Effector memory CD8-positive, alpha-beta T cell (primary cell): ENCODE data around the gene TPBG.

Source experiments
- ATAC-seq: fragments of 150-1000 bp; cut with Tn5 transposase; replicated peaks from 2 replicates; pipeline ENCODE4 v1.10.0; 2021; ENCODE audit warnings: mild to moderate bottlenecking, moderate library complexity
- DNase-seq, 3 experiments: peaks; one replicate each; pipeline ENCODE4 v3.0.0; 2021
- H3K27ac Mint-ChIP-seq, 2 donors: one replicate each; pipeline ENCODE4 v1.8.0; 2022; ENCODE audit warnings: mild to moderate bottlenecking in 2 of 2, mixed read lengths in 2 of 2, moderate library complexity in 2 of 2
- H3K27me3 Mint-ChIP-seq, 2 donors: one replicate each; pipeline ENCODE4 v1.8.0; 2022; ENCODE audit warnings: mixed read lengths in 2 of 2
- H3K36me3 Mint-ChIP-seq: one replicate; pipeline ENCODE4 v1.8.0; 2022; ENCODE audit warnings: mild to moderate bottlenecking, moderate library complexity, mixed read lengths; ENCODE audit not compliant: insufficient read depth
- H3K4me1 Mint-ChIP-seq, 2 donors: one replicate each; pipeline ENCODE4 v1.8.0; 2022; ENCODE audit warnings: low read depth in 2 of 2, mixed read lengths in 2 of 2
- H3K4me3 Mint-ChIP-seq, 2 donors: one replicate each; pipeline ENCODE4 v1.8.0; 2022; ENCODE audit warnings: mild to moderate bottlenecking in 2 of 2, mixed read lengths in 2 of 2, moderate library complexity in 2 of 2
- H3K9me3 Mint-ChIP-seq, 2 donors: one replicate each; pipeline ENCODE4 v1.8.0; 2022; ENCODE audit warnings: mixed read lengths in 2 of 2
- total RNA-seq, 9 experiments: gene quantifications; one replicate each; lab custom pipeline; 2026; lab: John Stamatoyannopoulos, UW

The TPBG gene
- 0 to 5.4 (median 1.2) reads per million in 9 experiments for total RNA-seq

- ATAC-seq = peak; percentile 67
- H3K27me3 Mint-ChIP-seq = peaks cover 56 to 57% of the 10 kb centered on the region in 2 donors
- H3K4me1 Mint-ChIP-seq = peaks cover 20 to 21% of the 10 kb centered on the region in 2 donors
- peak within 1 kb of the TSS; percentile 84 to 88 for H3K4me3 Mint-ChIP-seq
- peak within 1 kb of the TSS in 1 of 2 donors; percentile 74 for H3K27ac Mint-ChIP-seq
- DNase-seq = peak in 1 of 3 experiments; percentile 6
- H3K36me3 Mint-ChIP-seq = no peaks in the 10 kb centered on the region
- H3K9me3 Mint-ChIP-seq = no peaks in the 10 kb centered on the region
Measured at GRCh38 chr6:82363428-82364086, at the start of gene TPBG. TSS of gene TPBG (plus strand) at chr6:82363817. CDS start at chr6:82364962, 1,145 bp downstream.

GRCh38 chr6:82322386-82322785 is 41.2 kb upstream of the TPBG start:
- DNase-seq (no peak), ATAC-seq (no peak)
- Mint-ChIP-seq H3K4me3 (no peak overlapping the region), H3K9me3 (no peaks in the 10 kb centered on the region), H3K27me3 (peaks cover under 1 to 7% of the 10 kb centered on the region in 2 donors), H3K36me3 (no peaks in the 10 kb centered on the region), H3K4me1 (no peaks in the 10 kb centered on the region), H3K27ac (no peak overlapping the region)

GRCh38 chr6:82329766-82330165 is 33.9 kb upstream of the TPBG start:
- no peak overlapping the region for H3K4me3 Mint-ChIP-seq
- H3K4me1 Mint-ChIP-seq = peaks cover 0 to 4% of the 10 kb centered on the region in 2 donors

GRCh38 chr6:82330171-82330804 is 33.3 kb upstream of the TPBG start:
- Mint-ChIP-seq H3K36me3 (no peaks in the 10 kb centered on the region), H3K9me3 (peaks cover 0 to 1% of the 10 kb centered on the region in 2 donors), H3K4me1 (peaks cover 0 to 4% of the 10 kb centered on the region in 2 donors), H3K4me3 (no peak overlapping the region), H3K27ac (no peak overlapping the region), H3K27me3 (peaks cover 45 to 46% of the 10 kb centered on the region in 2 donors)
- ATAC-seq = no peak
- no peak for DNase-seq

More at GRCh38 chr6:82329766-82330165, 33.9 kb upstream of the TPBG start:
- Mint-ChIP-seq H3K27ac (no peak overlapping the region), H3K27me3 (peaks cover 40 to 42% of the 10 kb centered on the region in 2 donors), H3K9me3 (peaks cover 0 to 1% of the 10 kb centered on the region in 2 donors), H3K36me3 (no peaks in the 10 kb centered on the region)
- no peak for ATAC-seq
- no peak for DNase-seq

GRCh38 chr6:82331031-82331773 is 32.4 kb upstream of the TPBG start:
- H3K27ac Mint-ChIP-seq = no peak overlapping the region
- ATAC-seq (no peak), DNase-seq (no peak)
- H3K4me1 Mint-ChIP-seq = peaks cover 0 to 4% of the 10 kb centered on the region in 2 donors
- H3K9me3 Mint-ChIP-seq = peaks cover 0 to 1% of the 10 kb centered on the region in 2 donors
- H3K36me3 Mint-ChIP-seq = no peaks in the 10 kb centered on the region
- peaks cover 45 to 50% of the 10 kb centered on the region in 2 donors for H3K27me3 Mint-ChIP-seq
- H3K4me3 Mint-ChIP-seq = no peak overlapping the region

GRCh38 chr6:82333781-82334180 is 29.8 kb upstream of the TPBG start:
- Mint-ChIP-seq H3K4me3 (no peak overlapping the region), H3K27ac (no peak overlapping the region), H3K36me3 (no peaks in the 10 kb centered on the region), H3K27me3 (peaks cover 45 to 50% of the 10 kb centered on the region in 2 donors), H3K9me3 (peaks cover 0 to 1% of the 10 kb centered on the region in 2 donors), H3K4me1 (peaks cover 0 to 4% of the 10 kb centered on the region in 2 donors)
- ATAC-seq (no peak), DNase-seq (no peak)

- ATAC-seq (no peak), DNase-seq (no peak)
- H3K9me3 Mint-ChIP-seq = peaks cover 1 to 11% of the 10 kb centered on the region in 2 donors
- no peaks in the 10 kb centered on the region for H3K36me3 Mint-ChIP-seq
- no peaks in the 10 kb centered on the region for H3K4me1 Mint-ChIP-seq
- H3K4me3 Mint-ChIP-seq = no peak overlapping the region
- peaks cover 20 to 21% of the 10 kb centered on the region in 2 donors for H3K27me3 Mint-ChIP-seq
- H3K27ac Mint-ChIP-seq = no peak overlapping the region
Measured at GRCh38 chr6:82337688-82338257, 25.8 kb upstream of the TPBG start.

- Mint-ChIP-seq H3K4me1 (no peaks in the 10 kb centered on the region), H3K27me3 (peaks cover 6 to 7% of the 10 kb centered on the region in 2 donors), H3K4me3 (no peak overlapping the region), H3K9me3 (no peaks in the 10 kb centered on the region), H3K36me3 (no peaks in the 10 kb centered on the region), H3K27ac (no peak overlapping the region)
- no peak for DNase-seq
- no peak for ATAC-seq
Measured at GRCh38 chr6:82348130-82348529, 15.5 kb upstream of the TPBG start.

- Mint-ChIP-seq H3K27ac (no peak overlapping the region), H3K36me3 (no peaks in the 10 kb centered on the region), H3K4me1 (no peaks in the 10 kb centered on the region), H3K9me3 (no peaks in the 10 kb centered on the region), H3K27me3 (peaks cover 7 to 8% of the 10 kb centered on the region in 2 donors), H3K4me3 (no peak overlapping the region)
- no peak for DNase-seq
- no peak for ATAC-seq
Measured at GRCh38 chr6:82353848-82354247, 9.8 kb upstream of the TPBG start.

- ATAC-seq = no peak
- no peaks in the 10 kb centered on the region for H3K36me3 Mint-ChIP-seq
Measured at GRCh38 chr6:82360552-82360951, 3.1 kb upstream of the TPBG start.

GRCh38 chr6:82361631-82362030 is 2.0 kb upstream of the TPBG start:
- H3K4me3 Mint-ChIP-seq = no peak overlapping the region
- H3K27ac Mint-ChIP-seq = no peak overlapping the region
- H3K36me3 Mint-ChIP-seq = no peaks in the 10 kb centered on the region
- ATAC-seq (no peak), DNase-seq (no peak)
- H3K4me1 Mint-ChIP-seq = peaks cover 20 to 21% of the 10 kb centered on the region in 2 donors
- H3K27me3 Mint-ChIP-seq = peaks cover 64% of the 10 kb centered on the region in 2 donors
- H3K9me3 Mint-ChIP-seq = no peaks in the 10 kb centered on the region

More at GRCh38 chr6:82360552-82360951, 3.1 kb upstream of the TPBG start:
- no peak for DNase-seq
- peaks cover 16 to 18% of the 10 kb centered on the region in 2 donors for H3K4me1 Mint-ChIP-seq
- H3K4me3 Mint-ChIP-seq = no peak overlapping the region
- H3K27me3 Mint-ChIP-seq = peaks cover 53 to 55% of the 10 kb centered on the region in 2 donors
- no peak overlapping the region for H3K27ac Mint-ChIP-seq
- no peaks in the 10 kb centered on the region for H3K9me3 Mint-ChIP-seq

GRCh38 chr6:82362144-82362543 is 1.5 kb upstream of the TPBG start:
- H3K36me3 Mint-ChIP-seq = no peaks in the 10 kb centered on the region
- H3K4me3 Mint-ChIP-seq = peak overlapping the region in 1 of 2 donors; percentile 88
- H3K27me3 Mint-ChIP-seq = peaks cover 64% of the 10 kb centered on the region in 2 donors
- H3K27ac Mint-ChIP-seq = no peak overlapping the region
- H3K9me3 Mint-ChIP-seq = no peaks in the 10 kb centered on the region
- DNase-seq (no peak), ATAC-seq (no peak)
- peaks cover 20 to 21% of the 10 kb centered on the region in 2 donors for H3K4me1 Mint-ChIP-seq

- Mint-ChIP-seq H3K4me1 (peaks cover 20 to 21% of the 10 kb centered on the region in 2 donors), H3K27ac (no peak overlapping the region), H3K9me3 (no peaks in the 10 kb centered on the region), H3K4me3 (peak overlapping the region; percentile 84 to 88), H3K36me3 (no peaks in the 10 kb centered on the region), H3K27me3 (peaks cover 62% of the 10 kb centered on the region in 2 donors)
- ATAC-seq (no peak), DNase-seq (no peak)
Measured at GRCh38 chr6:82362878-82363427, 664 bp upstream of the TPBG start.
